Measurements from ENCODE around the gene REEP1.

- TF ChIP-seq, protein P1, sequence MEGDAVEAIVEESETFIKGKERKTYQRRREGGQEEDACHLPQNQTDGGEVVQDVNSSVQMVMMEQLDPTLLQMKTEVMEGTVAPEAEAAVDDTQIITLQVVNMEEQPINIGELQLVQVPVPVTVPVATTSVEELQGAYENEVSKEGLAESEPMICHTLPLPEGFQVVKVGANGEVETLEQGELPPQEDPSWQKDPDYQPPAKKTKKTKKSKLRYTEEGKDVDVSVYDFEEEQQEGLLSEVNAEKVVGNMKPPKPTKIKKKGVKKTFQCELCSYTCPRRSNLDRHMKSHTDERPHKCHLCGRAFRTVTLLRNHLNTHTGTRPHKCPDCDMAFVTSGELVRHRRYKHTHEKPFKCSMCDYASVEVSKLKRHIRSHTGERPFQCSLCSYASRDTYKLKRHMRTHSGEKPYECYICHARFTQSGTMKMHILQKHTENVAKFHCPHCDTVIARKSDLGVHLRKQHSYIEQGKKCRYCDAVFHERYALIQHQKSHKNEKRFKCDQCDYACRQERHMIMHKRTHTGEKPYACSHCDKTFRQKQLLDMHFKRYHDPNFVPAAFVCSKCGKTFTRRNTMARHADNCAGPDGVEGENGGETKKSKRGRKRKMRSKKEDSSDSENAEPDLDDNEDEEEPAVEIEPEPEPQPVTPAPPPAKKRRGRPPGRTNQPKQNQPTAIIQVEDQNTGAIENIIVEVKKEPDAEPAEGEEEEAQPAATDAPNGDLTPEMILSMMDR (IDR thresholded peaks at IDR 0.05): no peak
- TF ChIP-seq POLR2A (IDR thresholded peaks at IDR 0.05): no peak
These were observed 100.3 kb downstream of the REEP1 start for GRCh38 chr2:86237172-86237571.
